GM10266 (cell line): ENCODE results near the gene COL4A2.

ENCODE experiments used
- DNase-seq: peaks from one replicate; pipeline ENCODE4 v3.0.0; 2012; ENCODE audit errors: extremely low spot score
- TF ChIP-seq, protein P1 (sequence below): IDR thresholded peaks from 2 replicates; pipeline ENCODE4 v1.5.1; 2012; ENCODE audit warnings: mild to moderate bottlenecking, low read depth; ENCODE audit not compliant: control insufficient read depth, insufficient read depth; ENCODE audit errors: missing control alignments

The COL4A2 gene

DNA sequence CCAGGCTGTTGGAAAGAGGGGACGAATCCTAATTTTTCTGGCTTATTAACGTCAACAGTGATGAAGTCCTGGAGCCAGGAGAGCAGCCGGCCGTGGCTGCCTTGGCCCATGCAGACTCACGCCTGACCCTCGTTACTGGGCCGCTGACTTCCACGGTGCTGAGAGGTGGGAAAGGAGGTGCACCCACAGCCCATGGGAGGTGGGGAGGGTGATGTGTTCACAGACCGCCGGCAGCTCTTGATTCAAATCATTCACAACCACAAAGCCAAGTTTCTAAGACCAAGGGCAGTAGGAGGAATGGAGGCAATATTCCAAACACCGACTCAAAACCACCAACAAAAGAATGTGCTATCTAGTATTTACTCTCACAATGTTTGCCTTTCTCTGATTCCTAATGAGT, 24.3 kb downstream of the COL4A2 start:
- DNase-seq, result no peak
- TF ChIP-seq, protein P1, sequence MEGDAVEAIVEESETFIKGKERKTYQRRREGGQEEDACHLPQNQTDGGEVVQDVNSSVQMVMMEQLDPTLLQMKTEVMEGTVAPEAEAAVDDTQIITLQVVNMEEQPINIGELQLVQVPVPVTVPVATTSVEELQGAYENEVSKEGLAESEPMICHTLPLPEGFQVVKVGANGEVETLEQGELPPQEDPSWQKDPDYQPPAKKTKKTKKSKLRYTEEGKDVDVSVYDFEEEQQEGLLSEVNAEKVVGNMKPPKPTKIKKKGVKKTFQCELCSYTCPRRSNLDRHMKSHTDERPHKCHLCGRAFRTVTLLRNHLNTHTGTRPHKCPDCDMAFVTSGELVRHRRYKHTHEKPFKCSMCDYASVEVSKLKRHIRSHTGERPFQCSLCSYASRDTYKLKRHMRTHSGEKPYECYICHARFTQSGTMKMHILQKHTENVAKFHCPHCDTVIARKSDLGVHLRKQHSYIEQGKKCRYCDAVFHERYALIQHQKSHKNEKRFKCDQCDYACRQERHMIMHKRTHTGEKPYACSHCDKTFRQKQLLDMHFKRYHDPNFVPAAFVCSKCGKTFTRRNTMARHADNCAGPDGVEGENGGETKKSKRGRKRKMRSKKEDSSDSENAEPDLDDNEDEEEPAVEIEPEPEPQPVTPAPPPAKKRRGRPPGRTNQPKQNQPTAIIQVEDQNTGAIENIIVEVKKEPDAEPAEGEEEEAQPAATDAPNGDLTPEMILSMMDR, result no peak

DNA sequence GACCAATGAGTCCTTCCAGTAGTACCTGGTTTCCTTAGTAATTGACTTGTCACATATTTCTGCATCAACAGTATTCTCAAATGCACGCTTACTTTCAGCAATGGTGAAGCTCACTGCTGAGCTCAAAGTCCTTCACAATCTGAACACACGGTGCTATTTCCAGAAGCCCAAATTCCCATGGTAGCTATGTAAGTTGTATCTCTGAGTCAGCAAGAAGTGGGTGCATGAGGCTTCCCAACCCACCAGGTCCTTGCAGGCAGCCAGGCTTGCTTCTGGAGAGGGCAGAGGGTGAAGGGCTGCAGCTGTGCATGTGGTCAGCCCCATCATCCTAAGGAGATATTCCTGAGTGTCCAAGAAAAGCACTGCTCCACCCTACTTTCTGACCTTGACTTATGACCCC, 25.7 kb downstream of the COL4A2 start:
- no peak for DNase-seq
- TF ChIP-seq, protein P1, result no peak

DNA sequence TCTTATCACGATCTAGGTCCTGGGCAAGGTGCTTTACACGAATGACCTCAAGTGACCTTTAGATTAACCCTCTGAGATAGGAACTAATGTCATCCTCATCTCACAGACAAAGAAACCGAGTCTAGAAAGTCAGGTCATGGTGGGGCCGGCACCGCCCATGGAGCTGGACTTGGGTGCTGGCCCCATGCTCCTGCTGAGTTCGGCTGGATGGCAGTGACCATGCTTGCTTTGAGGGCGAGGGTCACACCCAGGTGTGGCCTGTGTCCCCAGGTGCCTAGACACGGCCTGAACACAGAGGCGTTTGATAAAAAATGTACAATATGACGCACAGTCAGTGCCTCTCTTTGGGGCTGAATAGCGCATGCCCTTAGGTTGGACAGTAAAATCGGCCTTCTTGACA, 26.8 kb downstream of the COL4A2 start:
- TF ChIP-seq, protein P1, result no peak
- no peak for DNase-seq

DNA sequence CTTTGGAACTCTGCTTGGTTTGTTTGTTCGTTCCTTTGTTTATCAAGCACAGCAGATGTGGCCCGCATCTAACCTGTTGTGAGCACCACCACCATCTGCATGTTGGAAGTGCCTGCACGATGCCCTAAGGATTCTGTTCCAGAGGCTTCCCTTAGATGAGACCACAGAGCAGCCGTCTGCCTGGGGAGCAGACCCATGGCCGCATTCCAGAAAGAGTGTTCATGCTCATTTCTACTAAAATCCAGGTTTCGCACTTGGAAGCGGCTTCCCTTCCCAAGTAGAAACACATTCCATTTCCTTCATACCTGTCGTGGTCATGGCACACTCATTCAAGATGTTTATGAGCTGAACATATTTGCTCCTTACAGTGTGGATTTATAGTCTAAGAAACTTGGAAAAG, 27.2 kb downstream of the COL4A2 start:
- no peak for DNase-seq
- TF ChIP-seq, protein P1, result no peak

DNA sequence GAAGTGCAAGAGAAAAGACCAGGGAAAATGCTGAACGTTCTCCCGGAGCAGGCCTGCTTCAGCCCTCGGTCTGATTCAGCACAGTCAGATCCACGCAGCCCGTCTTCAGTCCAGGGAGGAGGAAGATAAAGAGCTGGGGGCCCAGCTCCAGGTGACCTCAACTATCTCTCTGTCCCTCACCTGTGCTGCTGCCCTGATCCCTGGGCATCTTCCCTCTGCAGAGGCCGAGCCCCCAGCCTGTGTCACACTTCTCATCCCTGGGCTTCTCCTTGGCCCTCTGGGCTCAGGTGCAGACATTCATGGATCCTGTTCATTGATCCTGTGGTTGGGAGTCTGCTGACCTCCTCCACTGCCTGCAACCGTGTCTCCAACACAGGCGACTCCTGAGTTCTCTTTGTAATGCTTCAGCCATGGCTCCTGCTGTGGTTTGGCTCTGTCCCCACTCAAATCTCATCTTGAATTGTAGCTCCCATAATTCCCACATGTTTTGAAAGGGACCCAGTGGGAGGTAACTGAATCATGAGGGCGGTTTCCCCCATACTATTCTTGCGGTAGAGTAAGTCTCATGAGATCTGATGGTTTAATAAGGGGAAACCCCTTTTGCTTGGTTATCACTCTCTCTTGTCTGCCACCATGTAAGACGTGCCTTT, 27.9 kb downstream of the COL4A2 start:
- no peak for DNase-seq
- TF ChIP-seq, protein P1, result no peak

DNA sequence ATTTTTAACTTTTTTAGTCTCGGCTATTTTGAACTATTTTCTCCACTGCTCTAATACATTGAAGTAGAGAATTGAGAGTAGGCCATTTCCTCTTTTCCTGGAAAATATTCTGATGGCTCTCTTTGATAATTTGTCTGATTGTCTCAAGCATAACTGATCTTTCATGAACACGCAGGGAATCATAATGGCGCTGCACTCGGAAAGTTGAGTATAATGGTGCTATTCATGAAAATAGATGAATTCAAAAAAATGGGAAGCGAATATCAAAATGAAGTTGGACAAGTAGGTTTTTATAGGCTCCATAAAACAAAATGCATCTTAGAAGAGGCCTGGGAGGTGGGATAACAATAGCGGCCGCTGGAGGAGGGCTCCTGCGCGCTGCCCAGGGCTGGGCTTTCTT, 29.0 kb downstream of the COL4A2 start:
- TF ChIP-seq, protein P1, result no peak
- DNase-seq, result no peak

DNA sequence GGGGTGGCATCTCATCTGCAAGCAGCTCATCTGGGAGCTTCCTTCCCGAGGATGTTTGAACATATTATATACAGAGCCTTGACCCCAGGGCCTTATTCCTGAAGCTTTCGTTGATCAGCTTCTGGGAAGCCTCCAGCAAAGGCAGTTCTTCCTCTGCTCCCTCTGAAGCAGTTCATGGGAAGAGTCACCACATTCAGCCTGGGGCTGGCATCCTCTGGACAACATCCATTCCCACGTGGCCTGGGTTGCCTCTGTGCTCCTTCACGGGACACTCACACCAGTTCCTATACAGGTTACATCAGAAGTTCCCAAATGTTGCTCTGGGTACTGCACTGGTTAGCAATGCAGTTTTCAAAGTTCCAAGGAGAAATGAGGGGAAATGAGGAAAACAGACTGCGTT, 29.6 kb downstream of the COL4A2 start:
- TF ChIP-seq, protein P1, result no peak
- no peak for DNase-seq
